ENCODE measurements around the gene AMIGO3.
A peak's percentile ranks its signal among the peaks of the same experiment; 100 is the strongest.
"Not testable (repeated sequence)": the region's sequence is repeated elsewhere in the genome, so short reads cannot be mapped to it uniquely, and the experiment has no call there.

Gene AMIGO3, protein sequence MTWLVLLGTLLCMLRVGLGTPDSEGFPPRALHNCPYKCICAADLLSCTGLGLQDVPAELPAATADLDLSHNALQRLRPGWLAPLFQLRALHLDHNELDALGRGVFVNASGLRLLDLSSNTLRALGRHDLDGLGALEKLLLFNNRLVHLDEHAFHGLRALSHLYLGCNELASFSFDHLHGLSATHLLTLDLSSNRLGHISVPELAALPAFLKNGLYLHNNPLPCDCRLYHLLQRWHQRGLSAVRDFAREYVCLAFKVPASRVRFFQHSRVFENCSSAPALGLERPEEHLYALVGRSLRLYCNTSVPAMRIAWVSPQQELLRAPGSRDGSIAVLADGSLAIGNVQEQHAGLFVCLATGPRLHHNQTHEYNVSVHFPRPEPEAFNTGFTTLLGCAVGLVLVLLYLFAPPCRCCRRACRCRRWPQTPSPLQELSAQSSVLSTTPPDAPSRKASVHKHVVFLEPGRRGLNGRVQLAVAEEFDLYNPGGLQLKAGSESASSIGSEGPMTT

DNA sequence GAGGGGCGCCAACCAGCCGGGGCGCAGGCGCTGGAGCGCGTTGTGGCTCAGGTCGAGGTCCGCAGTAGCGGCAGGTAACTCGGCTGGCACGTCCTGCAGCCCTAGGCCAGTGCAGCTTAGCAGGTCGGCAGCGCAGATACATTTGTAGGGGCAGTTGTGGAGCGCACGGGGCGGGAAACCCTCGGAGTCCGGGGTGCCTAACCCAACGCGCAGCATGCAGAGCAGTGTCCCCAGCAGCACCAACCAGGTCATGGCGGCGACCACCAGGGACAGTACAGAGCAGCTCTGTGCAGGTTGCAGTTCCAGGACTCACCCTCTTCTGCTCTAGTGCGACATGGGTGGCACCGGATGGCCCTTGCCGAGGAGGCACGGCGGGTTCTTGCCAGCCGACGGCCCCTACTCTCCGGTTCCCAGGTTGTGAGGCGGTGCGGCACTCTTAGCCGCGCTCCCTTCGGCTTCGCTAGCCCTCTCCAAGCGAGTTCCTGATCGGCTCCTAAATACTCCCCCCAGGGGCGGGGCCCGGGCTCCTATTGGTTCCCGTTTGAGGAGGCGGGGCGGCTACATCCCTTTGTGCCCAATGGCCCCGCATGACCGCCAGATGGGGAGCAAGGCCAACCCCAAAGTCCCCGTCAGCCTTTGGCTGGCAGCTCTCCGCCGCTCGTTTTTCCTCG, at the start of gene AMIGO3:
Gene AMIGO3, minus strand, starts transcription at position 471 of the 671 bp plus-strand sequence. Its CDS starts 219 bp downstream, at position 252.
- DNase-seq, result peak; percentile 88 to 89

DNA sequence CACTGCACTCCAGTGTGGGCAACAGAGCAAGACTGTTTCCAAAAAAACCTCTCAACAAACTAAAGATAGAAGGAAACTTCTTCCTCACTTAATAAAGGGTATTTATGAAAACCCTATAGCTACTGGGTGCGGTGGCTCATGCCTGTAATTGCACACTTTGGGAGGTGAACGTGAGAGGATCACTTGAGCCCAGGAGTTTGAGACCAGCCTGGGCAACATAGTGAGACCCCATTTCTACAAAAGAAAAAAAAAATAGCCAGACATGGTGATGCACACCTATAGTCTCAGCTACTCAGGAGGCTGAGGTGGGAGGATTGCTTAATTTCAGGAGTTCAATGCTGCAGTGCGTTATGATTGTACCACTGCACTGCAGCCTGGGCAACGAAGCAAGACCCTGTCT, 44.5 kb upstream of the AMIGO3 start:
- DNase-seq, result no peak

DNA sequence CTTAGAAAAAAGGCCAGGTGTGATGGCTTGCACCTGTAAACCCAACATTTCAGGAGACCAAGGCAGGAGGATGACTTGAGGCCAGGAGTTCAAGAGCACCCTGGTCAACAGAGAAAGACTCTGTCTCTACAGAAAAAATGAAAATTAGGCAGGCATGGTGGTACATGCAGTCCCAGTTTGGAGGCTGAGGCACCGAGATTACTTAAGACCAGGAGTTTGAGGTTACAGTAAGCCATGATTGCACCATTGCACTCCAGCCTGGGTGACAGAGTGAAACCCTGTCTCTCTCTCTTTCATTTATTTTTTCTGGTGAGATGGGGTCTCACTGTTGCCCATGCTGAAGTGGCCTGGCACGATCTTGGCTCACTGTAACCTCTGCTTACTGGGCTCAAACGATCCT, 42.2 kb upstream of the AMIGO3 start:
- DNase-seq, result no peak

GRCh38 chr3:49759226-49759625, 39.7 kb upstream of the AMIGO3 start:
- DNase-seq, result no peak

DNA sequence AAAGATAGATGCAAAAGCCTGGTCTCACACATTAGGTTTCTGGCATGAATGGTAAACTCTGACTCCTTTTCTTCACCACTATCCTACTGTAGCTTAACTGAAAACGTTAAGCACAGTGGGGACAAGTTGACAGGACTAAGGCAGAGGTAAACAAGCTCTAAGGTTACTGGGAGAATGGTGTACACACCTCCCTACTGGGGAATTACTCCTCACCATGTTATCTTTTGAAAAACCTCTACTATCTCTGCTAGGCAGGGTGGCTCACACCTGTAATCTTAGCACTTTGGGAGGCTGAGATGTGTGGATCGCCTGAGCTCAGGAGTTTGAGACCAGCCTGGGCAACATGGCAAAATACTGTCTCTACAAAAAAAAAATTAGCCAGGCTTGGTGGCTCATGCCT, 37.7 kb upstream of the AMIGO3 start:
- DNase-seq, result no peak

GRCh38 chr3:49756036-49756435, 36.6 kb upstream of the AMIGO3 start:
- DNase-seq, result no peak

- no peak for DNase-seq
Measured at GRCh38 chr3:49754536-49754935, 35.1 kb upstream of the AMIGO3 start.

- no peak for DNase-seq
Measured at GRCh38 chr3:49751501-49751900, 32.0 kb upstream of the AMIGO3 start.

- DNase-seq, result no peak
Measured at GRCh38 chr3:49750056-49750455, 30.6 kb upstream of the AMIGO3 start.

DNA sequence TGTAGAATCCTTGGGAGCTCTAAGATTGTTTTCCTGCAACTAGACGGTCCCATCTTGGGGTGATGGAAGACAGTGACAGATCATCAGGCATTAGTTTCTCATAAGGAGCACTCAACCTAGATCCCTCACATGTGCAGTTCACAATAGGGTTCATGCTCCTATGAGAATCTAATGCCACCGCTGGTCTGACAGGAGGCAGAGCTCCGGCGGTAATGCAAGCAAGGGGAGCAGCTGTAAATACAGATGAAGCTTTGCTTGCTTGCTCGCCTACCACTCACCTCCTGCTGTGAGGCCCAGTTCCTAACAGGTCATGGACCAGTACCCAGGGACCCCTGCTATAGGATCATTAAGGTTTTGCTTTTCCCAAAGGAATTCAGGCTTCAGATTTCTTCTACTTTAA, 29.4 kb upstream of the AMIGO3 start:
- DNase-seq, result not testable (repeated sequence)

- DNase-seq, result no peak
Measured at GRCh38 chr3:49747792-49748480, 28.5 kb upstream of the AMIGO3 start.

GRCh38 chr3:49745986-49746385, 26.5 kb upstream of the AMIGO3 start:
- DNase-seq, result no peak

DNA sequence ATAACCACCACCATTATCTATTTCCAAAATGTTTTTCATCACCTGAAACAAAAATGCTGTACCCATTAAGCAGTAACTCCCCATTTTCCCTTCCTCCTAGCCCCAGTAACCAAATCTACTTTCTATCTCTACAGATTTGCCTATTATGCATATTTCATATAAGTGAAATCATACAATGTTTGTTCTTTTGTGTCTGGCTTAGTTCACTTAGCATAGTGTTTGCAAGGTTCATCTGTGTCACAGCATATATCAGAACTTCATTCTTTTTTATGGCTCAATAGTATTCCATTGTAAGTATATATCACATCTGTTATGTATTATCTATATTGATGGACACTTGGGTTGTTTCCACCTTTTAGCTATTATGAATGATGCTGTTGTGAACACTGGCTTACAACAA, 20.9 kb upstream of the AMIGO3 start:
- DNase-seq, result no peak

DNA sequence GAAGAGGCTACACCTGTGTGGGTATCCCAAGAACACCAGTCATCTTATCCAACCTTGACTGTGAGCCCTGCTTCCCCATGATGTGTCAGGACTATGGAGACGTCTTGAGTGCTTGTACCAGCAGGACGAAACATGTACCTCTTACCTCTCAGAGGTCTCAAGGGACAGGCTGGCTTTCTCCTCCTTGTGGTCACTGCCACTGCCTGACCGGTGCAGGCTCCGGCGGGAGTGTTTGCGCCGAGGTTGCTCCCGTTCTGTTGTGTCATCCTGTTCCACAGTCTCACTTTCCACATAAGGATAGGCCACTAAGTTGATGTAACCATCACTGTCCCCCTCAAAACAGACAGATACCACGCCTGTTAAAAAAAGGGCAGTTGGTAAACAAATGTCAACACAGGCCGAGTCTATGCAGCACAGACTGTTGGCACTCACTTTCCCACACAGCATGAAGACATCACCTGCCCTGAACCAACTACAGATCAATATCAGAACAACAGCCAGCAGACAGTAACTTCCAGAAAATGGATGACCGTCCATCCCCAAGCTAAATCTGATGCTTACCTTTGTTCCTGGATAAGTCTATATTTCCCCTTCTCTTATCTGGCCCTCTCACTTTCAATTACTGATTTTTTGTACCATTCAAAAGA, 18.7 kb upstream of the AMIGO3 start:
- DNase-seq, result no peak

DNA sequence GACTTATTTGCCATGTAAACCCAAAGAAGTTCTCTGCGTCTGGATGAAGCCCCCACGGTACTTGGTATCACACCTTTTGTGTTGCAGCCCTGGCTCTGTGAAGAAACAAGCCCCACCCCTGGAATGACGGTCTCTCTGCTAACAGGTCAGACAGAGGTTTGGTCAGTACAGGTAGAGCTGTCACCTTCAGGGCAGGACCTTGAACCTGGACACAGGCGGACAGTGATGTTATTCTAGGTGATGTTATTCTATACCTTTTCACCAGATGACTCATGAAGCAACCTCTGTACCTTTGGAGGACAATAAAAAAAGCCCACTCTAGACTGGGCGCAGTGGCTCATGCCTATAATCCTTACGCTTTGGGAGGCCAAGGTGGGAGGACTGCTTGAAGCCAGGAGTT, 15.3 kb upstream of the AMIGO3 start:
- DNase-seq, result no peak

- DNase-seq, result no peak
Measured at GRCh38 chr3:49733551-49733950, 14.1 kb upstream of the AMIGO3 start.

DNA sequence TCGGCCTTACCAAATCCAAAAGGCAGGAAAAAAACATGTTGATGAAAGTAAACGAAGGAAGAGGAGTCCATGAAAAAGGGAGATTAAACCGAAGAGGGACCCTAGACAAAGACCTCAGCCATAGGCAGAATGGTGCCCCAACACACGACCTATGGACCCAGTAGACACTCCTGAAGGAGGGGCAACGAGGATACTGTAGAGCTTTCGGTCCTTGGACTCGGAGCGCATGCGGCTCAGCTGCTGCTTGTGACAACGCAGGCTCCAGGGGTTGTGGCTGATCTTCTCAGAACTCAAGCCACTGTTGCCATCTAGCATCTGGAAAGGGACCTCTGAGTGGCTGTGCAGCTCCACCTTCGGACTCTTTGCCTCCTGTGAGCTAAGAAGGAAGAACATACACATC, 13.1 kb upstream of the AMIGO3 start:
- DNase-seq, result no peak

DNA sequence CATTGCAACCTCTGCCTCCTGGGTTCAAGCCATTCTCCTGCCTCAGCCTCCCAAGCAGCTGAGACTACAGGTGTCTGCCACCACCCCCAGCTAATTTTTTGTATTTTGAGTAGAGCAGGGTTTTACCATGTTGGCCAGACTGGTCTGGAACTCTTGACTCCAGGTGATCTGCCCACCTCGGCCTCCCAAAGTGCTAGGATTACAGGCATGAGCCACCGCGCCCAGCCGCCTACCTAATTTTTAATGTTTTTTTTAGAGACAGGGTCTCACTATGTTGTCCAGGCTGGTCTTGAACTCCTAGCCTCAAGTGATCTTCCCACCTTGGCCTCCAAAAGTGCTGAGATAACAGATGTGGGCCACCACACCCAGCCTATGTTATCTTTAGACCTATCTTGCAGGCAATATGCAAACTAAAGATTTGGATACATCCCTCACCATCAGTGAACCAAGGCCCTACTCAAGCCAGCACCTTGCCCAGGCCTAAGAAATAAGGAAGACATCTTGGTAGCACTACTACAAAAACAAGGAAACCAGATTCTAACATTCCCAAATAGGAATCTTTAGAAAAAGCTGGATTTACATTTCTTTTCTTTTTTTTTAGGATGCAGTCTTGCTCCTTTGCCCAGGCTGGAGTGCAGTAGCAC, 10.6 kb upstream of the AMIGO3 start:
- DNase-seq, result no peak

GRCh38 chr3:49727924-49728361, 8.5 kb upstream of the AMIGO3 start:
- DNase-seq, result no peak

DNA sequence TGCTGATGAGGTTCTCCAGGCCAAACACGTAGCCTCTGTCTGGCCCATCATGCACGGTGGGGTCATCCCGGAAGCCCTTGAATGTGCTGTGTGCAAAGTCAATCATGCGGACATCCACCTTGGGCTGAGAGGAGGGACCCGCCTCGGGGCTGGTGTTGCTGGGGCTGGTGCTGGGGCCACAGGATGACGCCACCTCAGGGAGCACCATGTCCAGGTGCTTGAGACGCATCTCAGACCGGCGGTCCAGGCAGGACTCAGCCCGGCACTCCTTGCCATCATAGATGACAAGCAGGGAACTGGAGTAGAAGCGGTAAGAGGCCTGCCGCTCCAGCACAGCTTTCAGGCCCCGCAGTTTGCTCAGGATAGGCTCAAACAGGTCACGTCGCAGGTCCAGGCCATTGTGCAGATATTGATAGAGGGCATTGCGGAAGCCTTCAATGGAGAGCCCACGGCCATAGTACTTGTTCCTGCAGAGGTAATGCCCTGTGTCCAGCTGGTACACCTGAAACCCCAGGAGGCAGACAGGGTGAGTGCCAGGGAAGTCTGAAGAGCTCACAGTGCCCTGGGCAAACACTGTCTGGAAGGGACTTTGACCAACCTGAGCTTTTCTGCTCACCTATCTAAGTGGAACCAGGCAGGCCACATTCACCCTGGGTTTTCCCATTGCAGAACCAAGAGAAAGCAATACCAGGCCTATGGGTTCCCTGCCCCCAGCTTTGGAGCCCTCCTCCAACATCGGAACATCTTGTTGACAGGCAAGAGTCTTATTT, 7.9 kb upstream of the AMIGO3 start:
- DNase-seq, result no peak

DNA sequence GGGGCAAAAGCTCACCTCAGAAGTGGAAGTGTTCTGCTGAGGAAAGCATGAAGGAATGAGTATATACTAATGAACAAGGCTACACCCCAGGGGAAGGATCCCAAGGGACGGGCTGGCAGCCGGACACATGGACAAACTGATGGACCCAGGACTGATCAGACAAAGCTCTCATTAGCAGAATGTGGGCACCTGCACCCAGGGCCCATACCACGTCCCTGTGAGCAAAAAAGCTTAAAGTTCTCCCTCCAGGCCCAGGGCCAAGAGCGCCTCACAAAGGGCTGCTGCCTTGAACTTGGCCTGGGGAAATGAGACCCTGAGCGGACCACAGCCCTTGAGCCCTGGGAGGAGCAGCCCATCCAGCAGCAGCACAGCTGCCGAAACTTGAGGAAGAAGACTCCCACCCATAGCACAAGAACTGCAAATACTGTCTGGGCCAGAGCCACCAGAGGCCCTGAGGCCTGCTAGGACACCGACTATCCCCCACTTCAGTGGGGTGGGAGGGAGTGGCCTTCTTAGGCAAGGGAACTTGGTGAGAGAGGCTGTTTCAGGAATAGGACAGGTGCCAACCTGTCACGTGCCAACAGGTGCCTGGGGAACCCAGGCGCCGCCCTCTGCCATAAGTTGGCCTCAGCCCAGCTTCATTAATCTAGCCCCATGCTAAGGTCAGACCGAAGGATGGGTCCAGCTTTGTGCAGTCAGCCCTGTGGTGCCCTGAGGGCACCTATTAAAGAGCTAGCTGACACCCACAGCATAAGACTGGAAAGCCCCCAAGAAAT, 6.6 kb upstream of the AMIGO3 start:
- DNase-seq, result no peak
